NT2/D1 (cell line): ENCODE results near the gene OR51B2.
"Not testable (repeated sequence)": the region's sequence is repeated elsewhere in the genome, so short reads cannot be mapped to it uniquely, and the experiment has no call there.

Experiments used
- DNase-seq: peaks from one replicate; pipeline ENCODE4 v3.0.0-alpha.2; 2011; ENCODE audit warnings: low read depth, low spot score
- H3K27me3 ChIP-seq: 2 replicates; pipeline ENCODE4 v1.6.0; 2011; ENCODE audit warnings: mild to moderate bottlenecking; ENCODE audit not compliant: insufficient read length, insufficient read depth
- H3K36me3 ChIP-seq: 2 replicates; pipeline ENCODE4 v1.6.1; 2011; ENCODE audit warnings: mild to moderate bottlenecking, low read length, mixed read lengths; ENCODE audit not compliant: insufficient read depth, insufficient read length
- H3K4me1 ChIP-seq: 2 replicates; pipeline ENCODE4 v1.5.1; 2011; ENCODE audit not compliant: insufficient read depth, insufficient read length
- H3K4me3 ChIP-seq: 2 replicates; pipeline ENCODE4 v1.5.1; 2011; ENCODE audit warnings: low read depth; ENCODE audit not compliant: insufficient read length
- H3K9ac ChIP-seq: 2 replicates; pipeline ENCODE4 v1.6.0; 2011; ENCODE audit warnings: low read depth; ENCODE audit not compliant: insufficient read length
- H3K9me3 ChIP-seq: 2 replicates; pipeline ENCODE4 v1.5.1; 2011; ENCODE audit warnings: mild to moderate bottlenecking, low read length; ENCODE audit not compliant: insufficient read depth
- SUZ12 ChIP-seq: IDR thresholded peaks from 2 replicates; pipeline ENCODE4 v1.6.1; 2011; ENCODE audit not compliant: insufficient read length, insufficient read depth; ENCODE audit errors: extremely low read depth
- YY1 ChIP-seq: IDR thresholded peaks from 2 replicates; pipeline ENCODE4 v1.6.1; 2011; ENCODE audit not compliant: insufficient read length, insufficient read depth
- ZNF274 ChIP-seq: IDR thresholded peaks from 2 replicates; pipeline ENCODE4 v1.6.1; 2011; ENCODE audit warnings: mild to moderate bottlenecking, low read depth, low read length

OR51B2 gene

DNA sequence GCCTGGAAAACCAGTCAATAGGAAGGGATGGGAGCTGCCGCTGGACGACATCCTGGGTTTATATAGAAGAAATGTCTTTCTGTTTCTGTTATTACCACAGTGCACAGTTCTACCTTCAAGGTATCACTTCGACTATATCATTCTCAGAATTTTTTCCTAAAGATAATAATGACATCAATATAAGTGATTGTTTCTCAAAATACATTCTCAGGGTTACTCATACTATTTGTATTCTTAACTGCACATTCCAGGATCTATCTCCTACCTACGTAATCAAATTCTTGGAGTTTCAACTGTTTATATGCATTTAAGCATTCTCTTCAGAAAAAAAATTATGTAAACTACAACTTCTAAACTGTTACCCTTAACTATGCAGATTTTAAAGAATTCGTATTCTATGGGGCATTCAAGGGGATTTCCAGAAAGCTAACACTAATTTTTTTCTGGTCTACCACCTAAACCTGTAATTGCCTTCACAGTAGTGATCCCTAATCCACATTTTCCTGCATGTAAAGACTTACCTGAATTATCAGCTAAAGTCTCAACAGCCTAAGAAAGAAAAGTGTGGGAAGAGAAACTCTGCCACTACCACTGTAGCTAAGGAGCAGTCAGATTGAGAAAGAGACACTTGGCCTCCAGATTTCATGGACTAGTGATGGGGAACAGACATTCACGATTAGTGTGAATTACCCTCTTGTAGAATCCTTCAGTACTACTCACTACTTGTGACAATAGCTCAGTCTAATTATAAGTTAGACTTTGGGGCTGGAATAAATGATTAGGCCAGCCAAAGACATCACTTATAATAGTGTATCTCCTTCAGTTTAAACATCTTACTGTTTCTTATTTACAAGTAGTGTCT lies 19.6 kb upstream of the OR51B2 start, which contains the start of gene OR51B5:
Gene OR51B5 (minus strand): TSS at position 51 of the 862 bp plus-strand sequence. CDS start 0 bp downstream, at position 51.
- no peaks in the 10 kb centered on the region for H3K4me1 ChIP-seq
- no peak within 1 kb of the TSS for H3K9ac ChIP-seq
- no peak for DNase-seq
- no peak within 1 kb of the TSS for H3K4me3 ChIP-seq
- H3K9me3 ChIP-seq: no peaks in the 10 kb centered on the region
- no peak for TF ChIP-seq YY1
- no peak for TF ChIP-seq ZNF274
- TF ChIP-seq SUZ12: no peak
- no peaks in the 10 kb centered on the region for H3K27me3 ChIP-seq
- H3K36me3 ChIP-seq: no peaks in the 10 kb centered on the region

DNA sequence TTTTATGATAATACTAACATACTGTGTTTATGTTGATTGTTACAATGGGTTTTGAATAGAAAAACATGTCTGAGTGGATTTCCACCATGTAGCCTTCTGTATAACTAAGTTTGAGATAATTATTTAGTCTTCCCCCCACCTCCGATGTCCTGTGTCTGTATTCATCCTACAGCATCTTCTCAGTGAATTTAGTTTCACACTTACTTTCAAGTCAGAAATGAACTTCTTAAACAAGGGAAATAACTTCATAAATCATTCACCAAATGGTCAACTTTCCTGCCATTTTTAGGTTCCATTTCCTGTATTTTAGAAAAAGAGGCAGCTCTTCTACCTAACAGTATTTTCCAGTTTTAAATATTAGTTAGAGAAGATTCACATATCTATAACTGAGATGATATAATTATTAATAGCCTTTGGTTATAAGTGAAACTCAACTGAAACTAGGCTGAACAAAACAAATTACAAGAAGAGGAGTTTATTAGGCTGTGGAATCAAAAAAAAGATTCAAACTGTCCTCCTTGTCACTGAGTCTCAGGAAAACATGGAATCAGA lies 15.8 kb upstream of the OR51B2 start:
- Histone ChIP-seq H3K9ac (no peak overlapping the region), H3K4me1 (no peaks in the 10 kb centered on the region), H3K36me3 (no peaks in the 10 kb centered on the region), H3K9me3 (no peaks in the 10 kb centered on the region), H3K27me3 (no peaks in the 10 kb centered on the region), H3K4me3 (no peak overlapping the region)
- no peak for DNase-seq
- TF ChIP-seq SUZ12: no peak
- TF ChIP-seq YY1: no peak
- TF ChIP-seq ZNF274: no peak

- not testable (repeated sequence) for H3K27me3 ChIP-seq, H3K36me3 ChIP-seq, H3K4me1 ChIP-seq, H3K4me3 ChIP-seq, H3K9ac ChIP-seq, DNase-seq, H3K9me3 ChIP-seq
Observed at GRCh38 chr11:5337253-5337652, 13.2 kb upstream of the OR51B2 start.

DNA sequence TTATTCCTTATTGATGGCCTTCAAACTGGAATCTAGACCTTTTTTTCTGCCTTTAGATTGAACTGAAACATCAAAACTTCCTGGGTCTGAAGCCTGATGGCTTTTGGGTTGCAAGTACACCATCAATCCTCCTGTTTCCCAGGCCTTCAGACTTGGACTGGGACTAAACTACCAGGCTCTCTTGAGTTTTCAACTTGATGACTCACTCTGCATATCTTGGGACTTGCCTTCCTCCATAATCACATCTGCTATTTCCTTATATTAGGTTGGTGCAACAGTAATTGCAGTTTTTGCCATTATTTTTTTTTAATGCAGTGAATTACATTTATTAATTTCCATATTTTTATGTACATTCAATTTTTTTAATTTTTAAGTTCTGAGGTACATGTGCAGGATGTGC lies 12.2 kb upstream of the OR51B2 start:
- no peak overlapping the region for H3K4me3 ChIP-seq
- no peak for TF ChIP-seq SUZ12
- TF ChIP-seq YY1: no peak
- no peak for TF ChIP-seq ZNF274
- no peak overlapping the region for H3K9ac ChIP-seq

GRCh38 chr11:5335170-5335569 lies 11.1 kb upstream of the OR51B2 start:
- H3K4me1 ChIP-seq: no peaks in the 10 kb centered on the region
- no peak for DNase-seq
- no peaks in the 10 kb centered on the region for H3K36me3 ChIP-seq
- no peak for TF ChIP-seq SUZ12
- no peak for TF ChIP-seq YY1
- TF ChIP-seq ZNF274: no peak
- no peak overlapping the region for H3K9ac ChIP-seq
- no peak overlapping the region for H3K4me3 ChIP-seq
- H3K9me3 ChIP-seq: no peaks in the 10 kb centered on the region
- no peaks in the 10 kb centered on the region for H3K27me3 ChIP-seq

More for the DNA sequence above, 12.2 kb upstream of the OR51B2 start:
- no peaks in the 10 kb centered on the region for H3K27me3 ChIP-seq
- H3K9me3 ChIP-seq: no peaks in the 10 kb centered on the region
- no peaks in the 10 kb centered on the region for H3K36me3 ChIP-seq
- no peak for DNase-seq
- no peaks in the 10 kb centered on the region for H3K4me1 ChIP-seq

DNA sequence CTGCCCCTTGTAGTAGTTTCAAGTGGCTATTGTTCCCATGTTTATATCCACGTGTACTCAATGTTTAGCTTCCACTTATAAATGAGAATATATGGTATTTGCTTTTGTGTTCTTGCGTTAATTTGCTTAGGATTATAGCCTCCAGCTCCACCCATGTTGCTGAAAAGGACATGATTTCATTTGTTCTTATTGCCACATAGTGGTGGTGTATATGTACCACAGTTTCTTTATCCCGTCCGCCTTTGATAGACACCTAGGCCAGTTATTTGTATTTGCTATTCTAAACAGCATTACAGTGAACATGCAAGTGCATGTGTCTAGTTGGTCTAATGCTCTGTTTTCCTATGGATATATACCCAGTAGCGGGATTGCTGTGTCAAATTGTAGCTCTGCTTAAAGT lies 6.8 kb downstream of the OR51B2 start:
- no peaks in the 10 kb centered on the region for H3K4me1 ChIP-seq
- H3K9ac ChIP-seq: no peak overlapping the region
- 0 out of 2 replicates have a peak, but pooled peaks cover 4% of the 10 kb centered on the region for H3K9me3 ChIP-seq
- H3K27me3 ChIP-seq: no peaks in the 10 kb centered on the region
- no peak for DNase-seq
- no peaks in the 10 kb centered on the region for H3K36me3 ChIP-seq
- TF ChIP-seq YY1 (no peak), SUZ12 (no peak), ZNF274 (no peak)
- H3K4me3 ChIP-seq: no peak overlapping the region

GRCh38 chr11:5313326-5314023 lies 10.6 kb downstream of the OR51B2 start:
- DNase-seq, H3K4me3 ChIP-seq, H3K9ac ChIP-seq, H3K27me3 ChIP-seq, H3K4me1 ChIP-seq, H3K36me3 ChIP-seq, H3K9me3 ChIP-seq: not testable (repeated sequence)
